CD4-positive, alpha-beta T cell (primary cell): ENCODE data around the gene TBC1D16. TPM values are rescaled to one million over a fixed set of nuclear protein-coding genes. Genes with fewer than 3 reads are reported as not detected.

Source experiments
- ATAC-seq: fragments of 200-7000 bp; cut with Tn5 transposase; one replicate; pipeline ENCODE4 v1.10.0; 2022; ENCODE audit warnings: mild to moderate bottlenecking; ENCODE audit not compliant: poor library complexity
- CTCF ChIA-PET: fragments of 350-600 bp; sonication (Branson Sonifier 250); formaldehyde crosslinking; loops from one replicate; lab custom pipeline; 2021; ENCODE audit warnings: antibody characterized with exemption, inconsistent platforms; lab: Charles Lee
- POLR2A ChIA-PET: fragments of 350-600 bp; sonication (Branson Sonifier 250); formaldehyde crosslinking; loops from one replicate; lab custom pipeline; 2021; ENCODE audit warnings: antibody characterized with exemption, inconsistent platforms; lab: Charles Lee
- DNase-seq, 14 experiments: peaks; one replicate each; pipeline ENCODE4 v3.0.0-alpha.2; 2013 to 2020; ENCODE audit warnings: mixed read lengths in 2 of 14
- H3K27ac ChIP-seq, 2 donors: one replicate each; pipeline versions ENCODE4 v1.5.1 to v1.7.0; 2013; ENCODE audit warnings: low read length in 2 of 2, low read depth in 1 of 2, mild to moderate bottlenecking in 1 of 2
- H3K27me3 ChIP-seq, 2 experiments: 1 replicate in 1 of 2; 2 replicates in 1 of 2; pipeline versions ENCODE4 v1.6.1 to v1.7.0; 2013; ENCODE audit warnings: low read length in 2 of 2, control low read depth in 1 of 2, mild to moderate bottlenecking in 1 of 2, moderate library complexity in 1 of 2; ENCODE audit not compliant: insufficient read depth in 2 of 2, control insufficient read depth in 1 of 2
- H3K36me3 ChIP-seq: one replicate; pipeline ENCODE4 v1.6.1; 2013; ENCODE audit warnings: low read length, control low read depth; ENCODE audit not compliant: insufficient read depth
- H3K4me1 ChIP-seq: one replicate; pipeline ENCODE4 v1.6.1; 2013; ENCODE audit warnings: low read length, control low read depth; ENCODE audit not compliant: insufficient read depth
- H3K4me3 ChIP-seq: one replicate; pipeline ENCODE4 v1.5.1; 2013; ENCODE audit warnings: mild to moderate bottlenecking, low read length, moderate library complexity
- H3K9me3 ChIP-seq, 2 experiments: 1 replicate in 1 of 2; 2 replicates in 1 of 2; pipeline versions ENCODE4 v1.6.1 to v1.7.0; 2013; ENCODE audit warnings: low read length in 2 of 2, mild to moderate bottlenecking in 2 of 2, control low read depth in 1 of 2, moderate library complexity in 1 of 2; ENCODE audit not compliant: control insufficient read depth in 1 of 2, insufficient read depth in 1 of 2
- H3K27ac Mint-ChIP-seq: one replicate; pipeline ENCODE4 v1.8.0; 2020; ENCODE audit warnings: mixed read lengths
- H3K27me3 Mint-ChIP-seq: one replicate; pipeline ENCODE4 v1.8.0; 2021; ENCODE audit warnings: mixed read lengths
- H3K36me3 Mint-ChIP-seq: one replicate; pipeline ENCODE4 v1.8.0; 2021; ENCODE audit warnings: low read depth, mixed read lengths
- H3K4me1 Mint-ChIP-seq: one replicate; pipeline ENCODE4 v1.8.0; 2021; ENCODE audit warnings: low read depth, mixed read lengths
- H3K4me3 Mint-ChIP-seq: one replicate; pipeline ENCODE4 v1.8.0; 2020; ENCODE audit warnings: mild to moderate bottlenecking, mixed read lengths
- H3K9me3 Mint-ChIP-seq: one replicate; pipeline ENCODE4 v1.8.0; 2020; ENCODE audit warnings: mixed read lengths
- intact Hi-C, 2 experiments: fragments of 100-400 bp; cut with DNase I in 1 of 2; cut with micrococcal nuclease in 1 of 2; formaldehyde crosslinking; loops; one replicate each; pipeline versions ENCODE4 v1.15.1 to v1.9.0; 2023 to 2025; cut with DNase I, micrococcal nuclease
- total RNA-seq, 174 experiments: library from RNA in 2 of 174; stranded (reverse) in 2 of 174; gene quantifications; one replicate each; pipeline ENCODE4 v1.2.3 and lab custom pipeline; 2021 to 2026
- TF ChIP-seq, protein P1 (sequence below): fragments of 200-600 bp; IDR thresholded peaks from one replicate; pipeline ENCODE4 v1.8.0; 2022; ENCODE audit warnings: antibody characterized with exemption, mild to moderate bottlenecking

Gene TBC1D16
- total RNA-seq, 2 experiments from 2014 or later, result 1.9 to 2.5 TPM

DNA sequence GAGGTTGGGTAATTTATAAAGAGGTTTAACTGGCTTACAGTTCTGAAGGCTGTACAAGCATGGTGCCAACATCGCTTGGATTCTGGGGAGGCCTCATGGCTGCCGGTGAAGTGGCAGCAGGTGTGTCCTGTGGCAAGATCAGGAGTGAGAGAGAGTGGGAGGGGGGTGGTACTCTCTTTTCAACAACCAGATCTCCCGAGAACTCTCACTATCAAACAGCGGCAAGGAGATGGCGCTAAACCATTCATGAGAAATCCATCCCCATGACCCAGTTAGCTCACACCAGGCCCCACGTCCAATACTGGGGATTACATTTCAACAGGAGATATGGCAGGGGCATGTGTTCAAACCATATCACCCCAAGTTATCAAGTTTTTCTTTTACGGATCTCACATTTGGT lies 152.5 kb downstream of the TBC1D16 start:
- intact Hi-C loops, result no loop called here

More for the DNA sequence above, 152.5 kb downstream of the TBC1D16 start:
- H3K27me3 ChIP-seq, result peaks cover 4 to 7% of the 10 kb centered on the region in 2 experiments
- no peaks in the 10 kb centered on the region for H3K36me3 Mint-ChIP-seq
- ChIA-PET CTCF (no interaction called here), POLR2A (no interaction called here)
- no peaks in the 10 kb centered on the region for H3K4me1 Mint-ChIP-seq
- no peaks in the 10 kb centered on the region for H3K9me3 Mint-ChIP-seq
- peaks cover 65% of the 10 kb centered on the region for H3K27me3 Mint-ChIP-seq
- no peaks in the 10 kb centered on the region for H3K36me3 ChIP-seq
- no peaks in the 10 kb centered on the region for H3K4me1 ChIP-seq
- no peaks in the 10 kb centered on the region for H3K9me3 ChIP-seq
- no peak overlapping the region for H3K4me3 Mint-ChIP-seq
- ATAC-seq (no peak), DNase-seq (no peak)
- no peak overlapping the region for H3K4me3 ChIP-seq
- no peak overlapping the region for H3K27ac ChIP-seq
- H3K27ac Mint-ChIP-seq, result no peak overlapping the region
- TF ChIP-seq, protein P1, sequence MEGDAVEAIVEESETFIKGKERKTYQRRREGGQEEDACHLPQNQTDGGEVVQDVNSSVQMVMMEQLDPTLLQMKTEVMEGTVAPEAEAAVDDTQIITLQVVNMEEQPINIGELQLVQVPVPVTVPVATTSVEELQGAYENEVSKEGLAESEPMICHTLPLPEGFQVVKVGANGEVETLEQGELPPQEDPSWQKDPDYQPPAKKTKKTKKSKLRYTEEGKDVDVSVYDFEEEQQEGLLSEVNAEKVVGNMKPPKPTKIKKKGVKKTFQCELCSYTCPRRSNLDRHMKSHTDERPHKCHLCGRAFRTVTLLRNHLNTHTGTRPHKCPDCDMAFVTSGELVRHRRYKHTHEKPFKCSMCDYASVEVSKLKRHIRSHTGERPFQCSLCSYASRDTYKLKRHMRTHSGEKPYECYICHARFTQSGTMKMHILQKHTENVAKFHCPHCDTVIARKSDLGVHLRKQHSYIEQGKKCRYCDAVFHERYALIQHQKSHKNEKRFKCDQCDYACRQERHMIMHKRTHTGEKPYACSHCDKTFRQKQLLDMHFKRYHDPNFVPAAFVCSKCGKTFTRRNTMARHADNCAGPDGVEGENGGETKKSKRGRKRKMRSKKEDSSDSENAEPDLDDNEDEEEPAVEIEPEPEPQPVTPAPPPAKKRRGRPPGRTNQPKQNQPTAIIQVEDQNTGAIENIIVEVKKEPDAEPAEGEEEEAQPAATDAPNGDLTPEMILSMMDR, result no peak

Other genes with a start within 250 kb of the TBC1D16 start
- 1 to 10 TPM; 5.3 to 6.5 TPM for gene CBX8, start 238.8 kb downstream of the TBC1D16 start, total RNA-seq
- 100 to 1,000 TPM; 196 to 202 TPM for gene CBX4, start 196.4 kb downstream of the TBC1D16 start, total RNA-seq
- under 1 TPM; 0.64 to 0.77 TPM for gene CCDC40, start 770 bp upstream of the TBC1D16 start, total RNA-seq
- 10 to 100 TPM; 22.2 to 22.4 TPM for gene GAA, start 65.7 kb upstream of the TBC1D16 start, total RNA-seq
- gene EIF4A3, start 111.3 kb upstream of the TBC1D16 start, total RNA-seq, result 10 to 100 TPM; 79.6 to 79.7 TPM
- gene CARD14, start 134.2 kb upstream of the TBC1D16 start, total RNA-seq, result not detected
- gene SGSH, start 184.5 kb upstream of the TBC1D16 start, total RNA-seq, result 100 to 1,000 TPM in 1 of 2 experiments, 10 to 100 TPM in 1; 97.9 to 102 TPM
- 10 to 100 TPM; 46.5 to 50.9 TPM for gene SLC26A11, start 184.6 kb upstream of the TBC1D16 start, total RNA-seq
- 100 to 1,000 TPM; 290 to 312 TPM for gene RNF213, start 225.0 kb upstream of the TBC1D16 start, total RNA-seq